ENCODE measurements around the gene KCNE3.

The KCNE3 gene

GRCh38 chr11:74466916-74467885 is at the start of gene KCNE3:
Gene KCNE3, minus strand, starts transcription at chr11:74467549. Its CDS starts 9,986 bp downstream, at chr11:74457563.
- no peak for DNase-seq
- H3K79me2 ChIP-seq (ENCODE audit: insufficient read depth, low read length), result no peaks in the 10 kb centered on the region
- H3K27ac ChIP-seq (ENCODE audit: low read length), result no peak within 1 kb of the TSS
- H3K9me3 ChIP-seq (ENCODE audit: insufficient read depth, low read length, severe bottlenecking), result no peaks in the 10 kb centered on the region
- no peak for ATAC-seq (ENCODE audit: insufficient read depth, low read depth)
- H3K4me1 ChIP-seq (ENCODE audit: insufficient read depth, low read length), result no peaks in the 10 kb centered on the region
- TF ChIP-seq CTCF (IDR thresholded peaks at IDR 0.05; ENCODE audit: borderline replicate concordance, extremely low read depth, low read length, poor library complexity, severe bottlenecking), result no peak
- no peak for TF ChIP-seq EZH2 (IDR thresholded peaks at IDR 0.05; ENCODE audit: borderline replicate concordance, low read depth, low read length, severe bottlenecking)
- no peak within 1 kb of the TSS for H3K9ac ChIP-seq (ENCODE audit: low read depth, low read length)
- H3K36me3 ChIP-seq (ENCODE audit: insufficient read depth, low read length), result no peaks in the 10 kb centered on the region
- no peak within 1 kb of the TSS for H3K4me3 ChIP-seq (ENCODE audit: low read depth in 1 of 2, low read length in 2 of 2)
- peaks cover 7% of the 10 kb centered on the region for H3K27me3 ChIP-seq (ENCODE audit: insufficient read depth, low read length, poor library complexity)
- H2AFZ ChIP-seq (ENCODE audit: low read depth, low read length), result no peak within 1 kb of the TSS
- no peak within 1 kb of the TSS for H3K4me2 ChIP-seq (ENCODE audit: insufficient read depth, low read length)
- no peaks in the 10 kb centered on the region; the same call in 1 of the 2 replicates for H4K20me1 ChIP-seq (ENCODE audit: insufficient read depth, low read length)

- no peak overlapping the region for H3K9ac ChIP-seq (ENCODE audit: low read depth, low read length)
- H3K36me3 ChIP-seq (ENCODE audit: insufficient read depth, low read length), result no peaks in the 10 kb centered on the region
- H3K9me3 ChIP-seq (ENCODE audit: insufficient read depth, low read length, severe bottlenecking), result peaks cover 3% of the 10 kb centered on the region
- no peak overlapping the region for H3K4me2 ChIP-seq (ENCODE audit: insufficient read depth, low read length)
- no peak overlapping the region for H2AFZ ChIP-seq (ENCODE audit: low read depth, low read length)
- H3K4me3 ChIP-seq (ENCODE audit: low read depth in 1 of 2, low read length in 2 of 2), result no peak overlapping the region
- no peak overlapping the region for H3K27ac ChIP-seq (ENCODE audit: low read length)
- H3K27me3 ChIP-seq (ENCODE audit: insufficient read depth, low read length, poor library complexity), result no peaks in the 10 kb centered on the region
- no peak for ATAC-seq (ENCODE audit: insufficient read depth, low read depth)
- H4K20me1 ChIP-seq (ENCODE audit: insufficient read depth, low read length), result no peaks in the 10 kb centered on the region
- no peaks in the 10 kb centered on the region for H3K79me2 ChIP-seq (ENCODE audit: insufficient read depth, low read length)
- no peak for DNase-seq
- no peaks in the 10 kb centered on the region for H3K4me1 ChIP-seq (ENCODE audit: insufficient read depth, low read length)
- TF ChIP-seq EZH2 (IDR thresholded peaks at IDR 0.05; ENCODE audit: borderline replicate concordance, low read depth, low read length, severe bottlenecking), result no peak
- TF ChIP-seq CTCF (IDR thresholded peaks at IDR 0.05; ENCODE audit: borderline replicate concordance, extremely low read depth, low read length, poor library complexity, severe bottlenecking), result no peak
Observed at GRCh38 chr11:74507582-74507981, 40.2 kb upstream of the KCNE3 start.

GRCh38 chr11:74506823-74507222 is 39.5 kb upstream of the KCNE3 start:
- Histone ChIP-seq H3K36me3 (ENCODE audit: insufficient read depth, low read length) (no peaks in the 10 kb centered on the region), H3K4me2 (ENCODE audit: insufficient read depth, low read length) (no peak overlapping the region), H4K20me1 (ENCODE audit: insufficient read depth, low read length) (no peaks in the 10 kb centered on the region), H3K4me3 (ENCODE audit: low read depth in 1 of 2, low read length in 2 of 2) (no peak overlapping the region), H3K27me3 (ENCODE audit: insufficient read depth, low read length, poor library complexity) (no peaks in the 10 kb centered on the region), H3K79me2 (ENCODE audit: insufficient read depth, low read length) (no peaks in the 10 kb centered on the region), H3K4me1 (ENCODE audit: insufficient read depth, low read length) (no peaks in the 10 kb centered on the region), H3K9ac (ENCODE audit: low read depth, low read length) (no peak overlapping the region), H3K9me3 (ENCODE audit: insufficient read depth, low read length, severe bottlenecking) (peaks cover 8% of the 10 kb centered on the region), H3K27ac (ENCODE audit: low read length) (no peak overlapping the region), H2AFZ (ENCODE audit: low read depth, low read length) (no peak overlapping the region)
- ATAC-seq (ENCODE audit: insufficient read depth, low read depth) (no peak), DNase-seq (no peak)
- TF ChIP-seq CTCF (IDR thresholded peaks at IDR 0.05; ENCODE audit: borderline replicate concordance, extremely low read depth, low read length, poor library complexity, severe bottlenecking) (no peak), EZH2 (IDR thresholded peaks at IDR 0.05; ENCODE audit: borderline replicate concordance, low read depth, low read length, severe bottlenecking) (no peak)
